GM21526 (cell line): ENCODE measurements around the gene KRT1.

Experiments used
- ATAC-seq: cut with Tn5 transposase; IDR thresholded peaks from one replicate; pipeline ENCODE4 v1.9.1; 2021; ENCODE audit warnings: moderate library complexity; ENCODE audit not compliant: unreplicated experiment, low FRiP score

KRT1 gene

DNA sequence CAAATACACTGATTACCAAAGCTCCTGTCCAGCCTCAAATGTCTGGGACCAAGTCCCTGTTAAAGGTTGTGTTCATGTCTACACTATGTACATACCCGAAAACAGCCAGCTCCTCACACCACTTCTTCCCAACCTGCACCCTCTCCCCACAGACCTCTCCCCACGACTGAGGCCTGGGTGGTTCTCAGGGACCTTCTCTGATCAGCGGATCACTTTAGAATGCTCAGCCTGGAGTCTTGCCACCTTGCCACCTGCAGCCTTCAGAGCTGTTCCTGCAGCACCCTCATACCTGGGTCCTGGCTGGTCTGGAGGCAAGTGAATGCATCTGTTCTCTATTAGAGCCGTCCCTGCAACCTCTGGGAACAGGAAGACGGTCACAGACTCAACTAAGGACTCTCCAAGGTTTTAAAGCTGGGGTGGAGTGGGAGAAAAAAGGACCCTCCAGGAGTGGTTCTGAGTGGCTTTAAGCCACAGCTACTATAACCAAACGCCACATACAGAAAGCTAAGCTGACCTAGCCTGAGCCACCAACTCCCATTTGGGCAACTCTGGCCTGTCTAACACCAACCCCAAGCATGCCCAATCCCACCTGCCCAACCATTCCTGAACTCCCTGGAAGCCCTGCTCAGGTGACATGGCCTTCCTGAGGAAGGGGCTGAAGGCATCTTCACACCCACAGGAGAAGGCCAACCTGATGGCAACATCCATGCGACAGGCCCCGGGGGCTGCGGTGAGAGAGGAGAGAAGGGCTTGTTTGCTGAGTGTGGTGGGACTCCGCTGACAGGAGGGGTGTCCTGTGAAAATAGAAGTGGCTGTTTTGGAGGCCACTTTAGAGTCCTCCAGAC is 36.8 kb downstream of the KRT1 start:
- ATAC-seq = no peak

DNA sequence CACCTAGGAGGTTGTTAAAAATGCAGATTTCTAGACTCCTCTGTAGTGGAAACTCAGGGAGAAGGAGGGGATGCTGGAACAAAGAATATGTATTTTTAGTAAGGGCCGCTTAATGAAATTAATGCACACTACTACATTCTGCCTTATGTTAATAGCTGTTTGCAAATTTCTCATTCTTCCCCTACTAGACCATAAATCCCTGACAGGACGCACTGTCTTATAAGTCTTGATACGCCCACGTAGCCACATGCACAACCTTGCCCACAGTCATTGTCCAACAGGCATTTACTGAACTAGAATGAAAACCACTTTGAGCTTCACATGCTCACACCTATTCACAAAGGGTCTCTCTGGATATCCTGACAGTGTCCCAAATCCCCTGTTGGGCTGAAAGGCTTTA is 38.7 kb downstream of the KRT1 start:
- no peak for ATAC-seq

DNA sequence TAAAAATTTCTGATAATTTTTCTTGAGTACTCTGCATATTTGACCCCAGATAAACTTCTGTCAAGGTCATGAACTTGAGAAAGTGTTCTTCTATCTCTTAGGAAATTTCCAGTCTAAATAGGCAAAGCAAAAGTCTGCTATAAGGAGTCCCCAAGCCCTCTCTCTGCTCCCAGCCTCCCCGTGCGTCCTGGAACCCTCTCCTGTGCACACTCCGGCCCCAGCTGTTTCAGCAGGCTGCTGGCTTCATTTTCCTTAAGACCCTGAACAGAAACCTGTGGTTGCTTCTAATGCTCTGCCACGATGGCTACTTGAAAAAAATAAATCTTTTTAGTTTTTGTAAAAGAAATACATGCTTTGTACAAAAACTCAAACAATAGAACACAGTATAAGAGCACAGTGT is 42.9 kb downstream of the KRT1 start:
- ATAC-seq = no peak

DNA sequence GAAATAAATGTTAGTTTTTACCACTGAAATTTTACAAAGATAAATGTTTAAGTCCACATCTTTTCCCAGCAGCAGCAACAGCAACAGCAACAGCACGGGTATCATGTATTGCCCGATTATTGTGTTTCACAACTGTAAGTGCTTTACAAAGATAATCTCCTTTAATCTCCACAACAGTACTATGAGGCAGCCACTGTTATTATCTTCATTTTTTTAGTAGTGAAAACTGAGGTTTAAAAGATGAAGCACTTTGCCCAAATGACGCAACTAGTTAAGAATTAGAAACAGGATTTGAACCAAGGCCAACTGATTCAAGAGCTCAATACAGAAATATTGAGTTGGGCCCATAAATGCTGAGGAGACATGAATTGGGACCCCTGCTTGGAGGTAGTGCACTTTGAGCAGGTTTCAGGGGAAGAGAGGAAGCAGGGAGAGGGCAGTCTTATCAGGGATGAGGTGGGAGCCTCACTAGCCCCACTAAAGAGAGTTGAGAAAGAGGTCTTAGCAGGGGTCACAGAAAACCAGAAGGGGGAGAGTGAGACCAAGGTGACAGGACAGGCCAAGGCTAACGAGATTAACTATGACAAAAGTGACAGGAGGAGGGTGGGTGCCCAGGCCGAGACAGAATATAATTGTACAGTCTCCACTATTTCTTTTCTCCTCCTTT is 43.5 kb downstream of the KRT1 start:
- no peak for ATAC-seq

DNA sequence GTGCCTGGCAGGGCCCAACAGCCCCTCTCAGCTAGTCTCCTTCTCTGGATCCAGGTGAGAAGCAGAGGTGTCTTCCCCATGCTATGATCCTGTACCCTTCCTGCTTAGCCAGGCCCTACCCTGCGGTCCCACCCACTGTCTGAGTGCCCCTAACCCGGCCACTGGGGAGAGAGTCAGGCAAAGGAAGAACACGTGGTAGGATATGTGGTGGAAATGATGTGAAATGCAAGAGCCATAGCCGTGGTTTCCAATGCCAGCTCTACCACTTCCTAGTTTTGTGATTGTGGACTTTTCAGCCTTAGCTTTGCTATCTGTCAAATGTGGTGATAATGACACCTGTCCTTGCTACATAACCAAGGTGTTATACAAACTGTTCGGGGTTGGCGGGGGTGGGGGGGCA is 44.0 kb downstream of the KRT1 start:
- no peak for ATAC-seq

DNA sequence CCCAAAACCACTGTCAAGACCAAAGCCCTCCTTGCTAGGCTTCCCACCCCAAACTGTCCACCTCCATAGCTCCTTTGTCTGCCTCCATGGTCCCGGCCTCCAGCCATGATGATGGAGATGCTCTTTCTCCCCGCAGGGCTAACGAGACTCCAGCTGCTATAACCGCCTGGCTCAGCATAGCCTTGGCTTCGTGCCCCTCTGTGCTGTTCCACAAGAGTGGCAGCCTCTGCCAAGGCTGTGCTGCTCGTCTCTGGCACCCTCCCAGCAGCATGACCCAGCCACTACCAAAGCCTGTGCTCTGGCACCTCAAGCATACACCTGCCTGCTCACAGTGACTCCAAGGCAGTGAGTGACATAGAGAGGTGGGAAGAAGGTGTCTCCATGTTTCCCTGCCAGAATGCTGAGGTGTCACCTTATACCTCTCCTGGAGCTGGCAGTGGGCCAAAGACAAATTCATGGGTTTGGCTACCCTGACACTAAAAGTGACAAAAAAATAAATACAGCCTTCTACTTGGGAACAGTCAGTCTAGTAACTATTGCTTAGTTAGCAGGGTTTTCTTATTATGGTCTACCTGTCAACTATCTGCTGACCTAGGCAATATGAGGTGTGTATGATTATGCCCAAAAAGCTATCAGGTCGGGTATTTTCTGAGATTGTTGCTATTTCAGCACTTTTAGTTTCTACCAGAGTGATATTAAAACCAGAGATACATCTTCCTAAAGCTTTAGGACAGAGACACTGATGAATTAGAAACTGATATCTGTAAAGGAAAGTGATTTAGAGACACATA is 45.7 kb downstream of the KRT1 start:
- no peak for ATAC-seq

DNA sequence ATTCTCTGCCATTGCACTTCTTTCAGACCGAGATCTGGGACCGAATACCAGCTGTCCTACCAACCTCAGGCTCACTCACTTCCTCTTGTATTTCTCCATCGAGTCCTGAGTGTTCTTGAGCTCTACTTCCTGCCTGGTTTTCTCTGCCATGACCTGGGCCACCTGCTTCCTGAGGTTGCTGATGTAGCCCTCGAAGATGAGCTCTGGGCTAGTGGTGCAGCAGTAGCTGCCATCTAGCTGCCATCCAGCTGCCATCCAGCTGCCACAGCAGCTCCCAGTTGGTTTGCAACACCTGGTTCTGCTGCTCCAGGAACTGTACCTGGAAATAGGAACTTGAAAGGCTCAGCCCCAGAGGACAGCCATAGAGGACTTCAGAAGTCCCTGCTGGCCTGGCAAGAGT is 46.8 kb downstream of the KRT1 start:
- ATAC-seq = no peak

DNA sequence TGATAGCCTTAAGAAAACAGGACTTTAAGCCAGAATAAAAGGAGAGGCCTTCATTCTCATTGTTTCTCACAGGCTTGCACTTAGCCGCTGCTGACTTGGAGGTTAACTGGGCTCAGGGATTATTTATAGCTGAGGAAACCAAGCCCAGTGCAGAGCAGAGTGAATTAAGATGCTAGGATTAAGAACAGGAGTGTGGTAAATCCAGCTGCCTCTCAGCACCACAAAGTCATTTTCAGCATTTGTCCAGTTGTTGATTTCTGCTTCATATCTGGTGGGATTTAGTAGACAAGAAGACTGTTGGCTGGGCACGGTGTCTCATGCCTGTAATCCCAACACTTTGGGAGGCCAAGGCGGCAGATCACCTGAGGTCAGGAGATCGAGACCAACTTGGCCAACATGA is 47.6 kb downstream of the KRT1 start:
- no peak for ATAC-seq

DNA sequence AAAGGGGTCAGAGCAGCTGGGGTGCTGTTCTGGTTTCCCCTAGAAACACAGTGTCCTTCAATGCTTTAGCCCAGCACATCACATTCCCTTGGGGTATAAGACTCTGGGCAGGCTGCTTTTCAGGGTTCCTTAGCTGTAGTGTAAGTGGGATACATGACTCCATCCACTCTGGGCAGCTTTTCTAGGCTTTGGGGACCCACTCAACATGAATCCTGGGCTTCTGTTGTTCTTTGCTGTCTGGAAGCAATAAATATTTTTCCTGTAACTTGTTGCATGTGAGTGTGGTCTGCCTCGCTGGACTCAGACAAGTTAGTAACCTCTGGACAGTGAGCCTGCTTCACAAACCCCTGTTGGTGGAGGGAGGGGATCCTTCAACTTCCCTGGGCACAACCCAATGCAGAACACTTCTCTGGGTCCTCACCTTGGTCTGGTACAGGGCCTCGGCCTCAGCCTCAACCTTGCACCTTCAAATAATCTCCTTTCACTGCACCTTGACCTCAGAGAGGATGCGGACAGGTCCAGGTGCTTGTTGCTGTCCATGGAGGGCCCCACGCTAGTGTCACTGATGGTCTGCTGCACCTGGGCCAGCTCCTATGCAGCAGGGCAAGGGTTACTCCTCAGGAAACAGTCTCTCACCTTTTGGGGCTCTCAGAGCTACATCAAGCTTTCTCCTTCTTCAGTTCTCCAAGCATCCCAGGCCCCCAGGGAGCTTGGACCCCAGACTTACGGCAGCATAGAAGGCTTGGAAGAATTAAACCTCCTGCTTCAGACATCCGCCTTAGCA is 48.3 kb downstream of the KRT1 start:
- ATAC-seq = no peak

DNA sequence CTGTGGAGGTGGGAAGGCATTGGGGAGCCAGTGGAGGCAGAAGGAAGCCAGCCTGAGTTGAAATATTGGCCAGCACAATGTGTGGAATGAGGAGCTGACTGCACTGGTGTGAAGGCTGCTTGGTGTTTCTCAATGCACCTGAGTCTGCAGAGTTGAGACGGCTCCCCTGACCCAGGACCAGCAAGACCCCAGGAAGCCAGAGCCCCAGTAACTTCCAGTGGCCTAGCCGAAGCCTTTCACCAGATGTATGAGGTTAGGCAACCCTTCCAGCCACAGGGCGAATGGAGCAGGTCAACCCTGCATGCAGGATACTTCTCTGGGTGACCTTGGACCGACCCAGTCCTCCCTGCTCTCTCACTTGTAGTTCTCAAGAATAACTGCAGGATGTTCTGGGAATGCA is 48.9 kb downstream of the KRT1 start:
- ATAC-seq = no peak

DNA sequence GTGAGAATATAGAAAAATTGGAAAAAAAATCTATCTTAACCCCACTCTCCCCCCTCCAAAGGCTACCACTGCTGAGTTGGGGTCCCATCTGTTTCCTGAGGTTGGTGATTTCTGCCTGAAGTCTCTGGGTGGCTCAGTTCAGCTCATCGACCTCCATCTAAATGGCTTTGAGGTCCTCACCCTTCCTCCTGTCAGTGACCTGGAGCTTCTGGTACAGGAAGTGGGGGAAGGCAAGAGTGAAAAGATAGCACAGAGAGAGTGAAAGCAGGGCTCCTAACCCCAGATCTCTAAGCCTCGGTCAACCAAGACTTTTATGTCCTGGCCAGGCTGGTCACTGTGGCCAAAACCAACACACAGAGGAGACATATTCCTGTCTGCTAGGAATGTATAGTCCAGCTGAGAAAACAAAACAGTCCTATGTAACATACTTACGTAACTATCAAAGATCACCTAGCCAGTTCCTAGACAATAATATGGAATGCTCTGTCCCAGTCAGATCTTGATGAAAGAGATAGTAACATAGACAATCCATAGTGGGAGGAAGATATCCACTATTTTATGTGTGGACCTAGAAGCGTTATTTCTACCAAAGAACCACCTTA is 49.5 kb downstream of the KRT1 start:
- ATAC-seq = no peak

DNA sequence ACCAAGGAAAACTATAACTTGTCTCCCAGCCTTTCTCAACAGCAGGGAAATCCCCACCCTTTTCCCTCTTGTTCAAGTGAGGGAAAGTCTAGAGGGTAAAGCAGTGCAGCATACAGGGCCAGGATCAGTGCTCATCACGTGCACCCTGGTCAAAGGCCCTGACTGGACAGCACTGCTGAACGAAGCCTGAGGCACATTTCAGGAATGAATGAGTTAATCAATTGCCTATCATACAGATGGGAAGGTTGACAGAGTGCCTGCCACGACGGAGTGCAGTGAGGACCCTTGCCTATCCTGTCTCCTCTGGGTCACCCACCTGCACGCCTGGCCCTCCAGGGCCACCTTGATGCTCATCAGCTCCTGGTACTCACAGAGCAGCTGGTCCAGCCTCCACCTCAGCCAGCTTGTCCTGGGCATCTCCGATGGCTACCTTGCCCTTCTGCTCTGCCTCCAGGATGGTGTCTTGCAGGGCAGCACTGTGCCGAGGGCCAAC is 50.2 kb downstream of the KRT1 start:
- no peak for ATAC-seq

DNA sequence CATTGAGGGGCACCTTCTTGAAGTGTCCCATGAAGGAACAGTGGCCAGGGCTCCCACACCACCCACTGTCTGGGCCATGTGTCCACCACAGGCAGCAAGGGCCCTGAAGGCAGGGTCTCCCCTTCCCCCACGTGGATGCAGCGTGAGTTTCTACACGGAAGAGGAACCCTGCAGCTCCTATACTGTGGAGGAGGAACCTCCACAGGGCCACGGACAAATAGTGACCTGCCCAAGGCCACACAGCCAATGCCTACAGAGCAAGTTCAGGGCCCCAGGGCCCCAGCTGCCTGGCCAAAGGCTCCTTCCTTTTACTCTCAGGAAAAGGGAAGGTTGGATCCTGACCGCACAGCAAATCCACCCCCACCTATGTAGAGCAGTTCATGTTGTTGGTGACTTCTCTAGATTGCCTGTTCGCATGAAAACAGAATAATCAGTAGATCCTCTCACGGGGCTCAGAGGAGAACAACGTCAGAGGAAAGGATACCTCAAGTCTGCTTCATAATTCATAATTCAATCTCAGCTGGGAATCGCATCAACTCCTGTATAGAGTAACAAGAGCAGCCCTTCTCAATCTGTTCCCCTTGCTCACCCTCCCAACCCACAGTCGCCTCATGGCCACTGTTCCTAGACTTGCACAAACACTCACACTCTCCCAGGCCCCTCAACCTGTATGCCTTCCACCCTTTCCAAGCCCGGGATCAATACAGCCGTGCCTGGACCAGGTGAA is 50.8 kb downstream of the KRT1 start:
- ATAC-seq = no peak

DNA sequence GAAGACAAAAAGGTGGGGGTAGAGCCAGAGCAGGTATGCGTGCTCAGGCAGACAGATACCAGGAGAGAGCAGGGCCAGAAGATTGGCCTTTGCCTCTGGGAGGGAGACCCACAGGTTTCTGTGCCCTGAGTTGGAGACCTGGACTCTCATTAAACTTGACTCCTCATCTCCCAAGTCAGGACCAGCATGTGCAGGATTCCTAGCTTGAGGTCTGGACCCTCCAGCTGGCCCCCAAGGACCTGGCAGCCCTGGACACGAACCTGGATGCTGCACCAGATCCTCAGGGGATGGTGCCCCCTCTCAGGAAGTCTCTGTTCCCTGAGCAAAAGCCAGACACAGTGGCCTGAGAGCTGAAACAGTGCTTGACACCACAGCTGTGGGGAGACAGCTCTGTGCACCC is 51.4 kb downstream of the KRT1 start:
- ATAC-seq = no peak

DNA sequence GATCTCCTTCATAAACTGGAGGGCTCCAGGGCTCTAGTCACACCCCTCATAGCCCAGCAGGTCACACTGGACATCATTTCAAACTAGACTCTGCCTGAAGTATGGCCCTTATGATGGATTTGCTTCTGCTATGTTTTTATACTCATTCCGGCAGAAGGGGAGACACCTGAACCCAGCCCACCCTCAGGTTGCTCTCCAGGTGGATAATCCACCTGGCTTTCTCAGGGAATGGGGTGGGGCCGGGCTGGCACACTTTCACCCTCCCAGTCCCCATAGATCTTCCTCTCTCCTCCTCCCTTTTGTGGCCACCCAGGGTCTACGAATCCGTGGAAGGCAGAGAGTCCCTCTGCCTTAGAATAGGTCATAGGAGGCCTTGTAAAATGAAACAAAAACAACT is 52.1 kb downstream of the KRT1 start:
- ATAC-seq = no peak

DNA sequence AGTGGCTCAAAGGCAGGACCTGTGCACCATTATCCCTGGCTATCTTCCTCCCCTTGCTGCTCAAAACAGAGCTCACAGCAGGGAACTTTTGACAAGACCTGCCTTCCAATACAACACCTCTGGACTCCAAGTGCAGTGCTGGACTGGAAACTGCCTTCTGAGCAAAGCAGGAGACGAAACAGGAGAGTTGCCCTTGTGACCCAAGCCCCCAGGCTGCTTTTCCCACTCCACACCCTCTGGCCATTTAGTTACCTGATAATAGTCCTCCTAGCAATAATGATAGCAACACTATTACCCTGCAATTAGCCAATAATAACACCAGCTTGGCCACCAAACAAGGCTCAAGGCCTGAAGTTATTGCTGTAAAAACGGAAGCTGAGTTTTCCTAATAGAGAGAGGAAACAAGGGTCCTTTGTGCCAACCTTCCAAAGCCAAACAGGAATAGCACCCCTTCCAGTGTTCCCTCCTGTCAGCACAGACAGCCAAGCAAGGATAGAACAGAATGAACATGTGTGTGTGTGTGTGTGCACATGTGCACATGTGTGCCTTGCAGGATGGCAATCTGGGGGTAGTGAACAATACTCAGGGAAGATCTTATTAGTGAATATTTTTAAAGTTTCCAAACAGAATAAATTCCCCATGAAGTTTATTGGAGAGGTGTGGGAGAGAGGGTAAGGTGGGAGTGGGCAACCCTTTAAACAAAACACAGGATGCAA is 52.7 kb downstream of the KRT1 start:
- ATAC-seq = no peak
